EL (cell line): ENCODE data around the gene COG6.

Source experiments
- DNase-seq: peaks from one replicate; pipeline ENCODE4 v3.0.0-alpha.2; 2016

Gene COG6

GRCh38 chr13:39682310-39682709, 26.8 kb downstream of the COG6 start:
- no peak for DNase-seq

GRCh38 chr13:39682788-39683187, 27.3 kb downstream of the COG6 start:
- DNase-seq, result no peak

GRCh38 chr13:39684531-39685137, 29.2 kb downstream of the COG6 start:
- DNase-seq, result peak; percentile 18

- DNase-seq, result no peak
Measured at GRCh38 chr13:39685652-39686051, 30.2 kb downstream of the COG6 start.

GRCh38 chr13:39688278-39688677, 32.8 kb downstream of the COG6 start:
- DNase-seq, result no peak

GRCh38 chr13:39688699-39689405, 33.4 kb downstream of the COG6 start:
- DNase-seq, result peak; percentile 18

- no peak for DNase-seq
Measured at GRCh38 chr13:39692660-39693438, 37.4 kb downstream of the COG6 start.

- DNase-seq, result no peak
Measured at GRCh38 chr13:39699274-39699673, 43.8 kb downstream of the COG6 start.

GRCh38 chr13:39712626-39713025, 57.2 kb downstream of the COG6 start:
- DNase-seq, result no peak

- DNase-seq, result no peak
Measured at GRCh38 chr13:39729156-39729555, 73.7 kb downstream of the COG6 start.

GRCh38 chr13:39734952-39735351, 79.5 kb downstream of the COG6 start:
- DNase-seq, result no peak

GRCh38 chr13:39737047-39737446, 81.6 kb downstream of the COG6 start:
- DNase-seq, result peak; percentile 0

- DNase-seq, result no peak
Measured at GRCh38 chr13:39740761-39741160, 85.3 kb downstream of the COG6 start.

- DNase-seq, result no peak
Measured at GRCh38 chr13:39748961-39749360, 93.5 kb downstream of the COG6 start.

- no peak for DNase-seq
Measured at GRCh38 chr13:39749528-39749927, 94.1 kb downstream of the COG6 start.

GRCh38 chr13:39751805-39752204, 96.3 kb downstream of the COG6 start:
- DNase-seq, result no peak

- no peak for DNase-seq
Measured at GRCh38 chr13:39760521-39760920, 105.1 kb downstream of the COG6 start.

GRCh38 chr13:39765801-39766463, 110.5 kb downstream of the COG6 start:
- DNase-seq, result peak; percentile 33

- DNase-seq, result no peak
Measured at GRCh38 chr13:39766464-39767158, 111.1 kb downstream of the COG6 start.

GRCh38 chr13:39767791-39768517, 112.5 kb downstream of the COG6 start:
- DNase-seq, result no peak

GRCh38 chr13:39768962-39769361, 113.5 kb downstream of the COG6 start:
- no peak for DNase-seq
